Astrocyte (in vitro differentiated cells and primary cell): Measurements from ENCODE around the gene MS4A2.
"Not testable (repeated sequence)": the region's sequence is repeated elsewhere in the genome, so short reads cannot be mapped to it uniquely, and the experiment has no call there.

Experiments used
- EZH2 ChIP-seq: IDR thresholded peaks from 2 replicates; pipeline ENCODE4 v1.6.1; 2012; ENCODE audit warnings: mild to moderate bottlenecking, low read length, inconsistent platforms; ENCODE audit not compliant: insufficient read depth
- TF ChIP-seq, protein P1 (sequence below): IDR thresholded peaks from 2 replicates; pipeline ENCODE4 v1.5.1; 2011; ENCODE audit warnings: low read depth, mild to moderate bottlenecking, inconsistent platforms, low read length, moderate library complexity; ENCODE audit not compliant: insufficient read depth

GRCh38 chr11:60050422-60050821, 38.0 kb upstream of the MS4A2 start:
- TF ChIP-seq, protein P1, sequence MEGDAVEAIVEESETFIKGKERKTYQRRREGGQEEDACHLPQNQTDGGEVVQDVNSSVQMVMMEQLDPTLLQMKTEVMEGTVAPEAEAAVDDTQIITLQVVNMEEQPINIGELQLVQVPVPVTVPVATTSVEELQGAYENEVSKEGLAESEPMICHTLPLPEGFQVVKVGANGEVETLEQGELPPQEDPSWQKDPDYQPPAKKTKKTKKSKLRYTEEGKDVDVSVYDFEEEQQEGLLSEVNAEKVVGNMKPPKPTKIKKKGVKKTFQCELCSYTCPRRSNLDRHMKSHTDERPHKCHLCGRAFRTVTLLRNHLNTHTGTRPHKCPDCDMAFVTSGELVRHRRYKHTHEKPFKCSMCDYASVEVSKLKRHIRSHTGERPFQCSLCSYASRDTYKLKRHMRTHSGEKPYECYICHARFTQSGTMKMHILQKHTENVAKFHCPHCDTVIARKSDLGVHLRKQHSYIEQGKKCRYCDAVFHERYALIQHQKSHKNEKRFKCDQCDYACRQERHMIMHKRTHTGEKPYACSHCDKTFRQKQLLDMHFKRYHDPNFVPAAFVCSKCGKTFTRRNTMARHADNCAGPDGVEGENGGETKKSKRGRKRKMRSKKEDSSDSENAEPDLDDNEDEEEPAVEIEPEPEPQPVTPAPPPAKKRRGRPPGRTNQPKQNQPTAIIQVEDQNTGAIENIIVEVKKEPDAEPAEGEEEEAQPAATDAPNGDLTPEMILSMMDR = not testable (repeated sequence)
- TF ChIP-seq EZH2 = not testable (repeated sequence)
